H9 (cell line): ENCODE data around the gene SHANK3. TPM values are rescaled to one million over a fixed set of nuclear protein-coding genes. Genes with fewer than 3 reads are reported as not detected.

Experiments
- DNase-seq: peaks from one replicate; pipeline ENCODE4 v3.0.0-alpha.2; 2017
- H2AFZ ChIP-seq: one replicate; pipeline ENCODE4 v1.6.1; 2013; ENCODE audit warnings: mild to moderate bottlenecking, low read length, control low read depth, moderate library complexity
- H2AK5ac ChIP-seq: 2 replicates; pipeline ENCODE4 v1.6.1; 2013; ENCODE audit warnings: low read length, control low read depth, mixed read lengths; ENCODE audit not compliant: insufficient read length
- H2BK120ac ChIP-seq: one replicate; pipeline ENCODE4 v1.6.1; 2013; ENCODE audit warnings: low read depth, mild to moderate bottlenecking, low read length, control low read depth, inconsistent platforms; ENCODE audit not compliant: poor library complexity, severe bottlenecking
- H2BK12ac ChIP-seq: 2 replicates; pipeline ENCODE4 v1.6.1; 2013; ENCODE audit warnings: low read length, control low read depth, mixed read lengths, low read depth; ENCODE audit not compliant: insufficient read length
- H2BK15ac ChIP-seq: 2 replicates; pipeline ENCODE4 v1.6.1; 2013; ENCODE audit warnings: low read depth, low read length, control low read depth
- H2BK20ac ChIP-seq: one replicate; pipeline ENCODE4 v1.6.1; 2013; ENCODE audit warnings: low read depth, mild to moderate bottlenecking, low read length, control low read depth, inconsistent platforms; ENCODE audit not compliant: poor library complexity, severe bottlenecking
- H2BK5ac ChIP-seq: 2 replicates; pipeline ENCODE4 v1.6.1; 2013; ENCODE audit warnings: low read length, control low read depth, mixed read lengths; ENCODE audit not compliant: insufficient read length
- H3K14ac ChIP-seq: 2 replicates; pipeline ENCODE4 v1.6.1; 2013; ENCODE audit warnings: low read length, control low read depth; ENCODE audit not compliant: insufficient read depth
- H3K18ac ChIP-seq: 2 replicates; pipeline ENCODE4 v1.6.1; 2013; ENCODE audit warnings: low read depth, mild to moderate bottlenecking, mixed read lengths, low read length, control low read depth; ENCODE audit not compliant: insufficient read length
- H3K23ac ChIP-seq: 2 replicates; pipeline ENCODE4 v1.6.1; 2013; ENCODE audit warnings: low read length, control low read depth, mixed read lengths, low read depth; ENCODE audit not compliant: insufficient read length
- H3K23me2 ChIP-seq: 2 replicates; pipeline ENCODE4 v1.6.1; 2013; ENCODE audit warnings: low read depth, mild to moderate bottlenecking, mixed read lengths, low read length, control low read depth; ENCODE audit not compliant: insufficient read length, poor library complexity, severe bottlenecking
- H3K27ac ChIP-seq: 2 replicates; pipeline ENCODE4 v1.5.1; 2013; ENCODE audit warnings: low read length, control low read depth, mixed read lengths, low read depth; ENCODE audit not compliant: insufficient read length
- H3K27me3 ChIP-seq: 2 replicates; pipeline ENCODE4 v1.6.1; 2013; ENCODE audit warnings: low read length, control low read depth, inconsistent platforms; ENCODE audit not compliant: insufficient read depth
- H3K4ac ChIP-seq: 2 replicates; pipeline ENCODE4 v1.6.1; 2013; ENCODE audit warnings: low read depth, mild to moderate bottlenecking, control low read depth, inconsistent platforms, low read length, moderate library complexity
- H3K4me1 ChIP-seq: 2 replicates; pipeline ENCODE4 v1.6.1; 2013; ENCODE audit warnings: low read length, control low read depth, inconsistent platforms; ENCODE audit not compliant: insufficient read depth
- H3K4me2 ChIP-seq: 2 replicates; pipeline ENCODE4 v1.6.1; 2013; ENCODE audit warnings: low read length, control low read depth, mixed read lengths; ENCODE audit not compliant: insufficient read length, insufficient read depth
- H3K56ac ChIP-seq: 2 replicates; pipeline ENCODE4 v1.6.1; 2013; ENCODE audit warnings: low read depth, mild to moderate bottlenecking, mixed read lengths, low read length, control low read depth; ENCODE audit not compliant: insufficient read length
- H3K79me1 ChIP-seq: 2 replicates; pipeline ENCODE4 v1.6.1; 2013; ENCODE audit warnings: low read depth, mild to moderate bottlenecking, moderate library complexity, low read length, control low read depth, inconsistent platforms; ENCODE audit not compliant: insufficient read depth, poor library complexity, severe bottlenecking
- H3K79me2 ChIP-seq: 2 replicates; pipeline ENCODE4 v1.6.1; 2013; ENCODE audit warnings: low read length, control low read depth, inconsistent platforms; ENCODE audit not compliant: insufficient read depth
- H3K9ac ChIP-seq: 2 replicates; pipeline ENCODE4 v1.6.1; 2013; ENCODE audit warnings: low read length, control low read depth, mixed read lengths; ENCODE audit not compliant: insufficient read length; ENCODE audit errors: extremely low read depth
- H3K9me3 ChIP-seq: one replicate; pipeline ENCODE4 v1.6.1; 2013; ENCODE audit warnings: low read depth, low read length, inconsistent platforms; ENCODE audit not compliant: control insufficient read depth
- H3T11ph ChIP-seq: one replicate; pipeline ENCODE4 v1.6.1; 2013; ENCODE audit warnings: mild to moderate bottlenecking, low read length, control low read depth, inconsistent platforms
- H4K20me1 ChIP-seq: one replicate; pipeline ENCODE4 v1.6.1; 2013; ENCODE audit not compliant: control insufficient read depth, insufficient read length, insufficient read depth
- H4K5ac ChIP-seq: 2 replicates; pipeline ENCODE4 v1.6.1; 2013; ENCODE audit warnings: low read depth, mild to moderate bottlenecking, mixed read lengths, low read length, control low read depth; ENCODE audit not compliant: insufficient read length
- H4K8ac ChIP-seq: replicated peaks from 2 replicates; pipeline ENCODE4 v1.6.1; 2013; ENCODE audit warnings: low read length, control low read depth, mixed read lengths, low read depth; ENCODE audit not compliant: insufficient read length
- H4K91ac ChIP-seq: 2 replicates; pipeline ENCODE4 v1.6.1; 2013; ENCODE audit warnings: low read depth, mild to moderate bottlenecking, moderate library complexity, mixed read lengths, low read length, control low read depth; ENCODE audit not compliant: insufficient read length
- H3K27ac Mint-ChIP-seq, 3 experiments: 2 replicates in 2 of 3; 3 replicates in 1 of 3; pipeline ENCODE4 v1.8.0; 2020 to 2021; ENCODE audit warnings: mixed read lengths in 3 of 3, mild to moderate bottlenecking in 1 of 3, moderate library complexity in 1 of 3
- H3K27me3 Mint-ChIP-seq: 2 replicates; pipeline ENCODE4 v1.8.0; 2021; ENCODE audit warnings: low read depth, mild to moderate bottlenecking, moderate library complexity, mixed read lengths
- H3K36me3 Mint-ChIP-seq, 3 experiments: 2 replicates in 2 of 3; 3 replicates in 1 of 3; pipeline ENCODE4 v1.8.0; 2020 to 2021; ENCODE audit warnings: low read depth in 3 of 3, mixed read lengths in 3 of 3; ENCODE audit not compliant: insufficient read depth in 1 of 3
- H3K4me1 Mint-ChIP-seq, 2 experiments: 2 replicates each; pipeline ENCODE4 v1.8.0; 2020; ENCODE audit warnings: mixed read lengths in 2 of 2
- H3K4me3 Mint-ChIP-seq, 2 experiments: 2 replicates in 1 of 2; 3 replicates in 1 of 2; pipeline ENCODE4 v1.8.0; 2020 to 2021; ENCODE audit warnings: mild to moderate bottlenecking in 2 of 2, mixed read lengths in 2 of 2, moderate library complexity in 1 of 2
- H3K9me3 Mint-ChIP-seq, 2 experiments: 2 replicates in 1 of 2; 3 replicates in 1 of 2; pipeline ENCODE4 v1.8.0; 2020; ENCODE audit warnings: mild to moderate bottlenecking in 2 of 2, mixed read lengths in 2 of 2, moderate library complexity in 1 of 2
- CTCF ChIP-seq: fragments of 200-600 bp; sonication (generic); conservative IDR thresholded peaks from 3 replicates; pipeline ENCODE4 v1.8.0; 2021; ENCODE audit warnings: antibody characterized with exemption, mild to moderate bottlenecking
- WGBS: extraction: QIAGEN DNeasy Blood & Tissue Kit; methylation state at CpG from one replicate; pipeline ENCODE4 v1.1.7; 2013; ENCODE audit warnings: missing lambda C conversion rate, low lambda C conversion rate, mixed read lengths; ENCODE audit not compliant: insufficient read length; ENCODE audit errors: extremely low coverage; 5-methylcytosine and 5-hydroxymethylcytosine counted together
- total RNA-seq: library from RNA; stranded (reverse); gene quantifications from 2 replicates; pipeline ENCODE4 v1.2.1, GENCODE V29; 2021

SHANK3 gene
- total RNA-seq, 1 experiment from 2014 or later, result 8.7 TPM

DNA sequence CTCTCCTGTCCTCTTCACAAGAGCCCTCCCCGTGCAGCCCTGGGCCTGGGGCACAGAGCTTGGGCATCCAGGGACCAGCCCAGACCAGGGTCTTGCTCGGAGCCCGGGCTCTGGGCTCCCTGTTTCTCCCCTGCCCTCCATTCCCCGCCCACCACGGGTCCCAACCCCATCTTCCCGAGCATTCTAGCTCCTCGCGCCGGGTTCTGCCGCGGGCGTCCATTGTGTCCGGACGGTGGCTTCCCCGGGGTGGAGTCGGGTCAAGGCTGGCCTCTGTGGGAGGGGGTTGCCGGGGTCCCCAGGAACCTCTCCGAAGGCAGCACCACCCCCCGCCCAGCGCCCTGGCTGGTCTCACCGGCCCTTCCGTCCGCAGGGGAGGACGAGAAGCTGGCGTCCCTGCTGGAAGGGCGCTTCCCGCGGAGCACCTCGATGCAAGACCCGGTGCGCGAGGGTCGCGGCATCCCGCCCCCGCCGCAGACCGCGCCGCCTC, 47.2 kb downstream of the SHANK3 start:
- Histone ChIP-seq H3K23ac (no peak overlapping the region), H3T11ph (no peak overlapping the region), H2BK12ac (no peak overlapping the region), H3K79me1 (no peaks in the 10 kb centered on the region), H3K14ac (no peak overlapping the region; the same call in 1 of the 2 replicates), H3K9me3 (no peaks in the 10 kb centered on the region), H3K23me2 (peaks cover 9% of the 10 kb centered on the region), H4K5ac (no peak overlapping the region), H2BK15ac (no peak overlapping the region), H2AK5ac (no peak overlapping the region), H3K9ac (no peak overlapping the region), H2BK20ac (no peak overlapping the region), H3K18ac (no peak overlapping the region), H2BK5ac (no peak overlapping the region), H3K56ac (no peak overlapping the region), H4K20me1 (no peaks in the 10 kb centered on the region), H3K27me3 (peaks cover 40% of the 10 kb centered on the region; the same call in 1 of the 2 replicates), H3K4me2 (no peak overlapping the region), H3K4me1 (no peaks in the 10 kb centered on the region), H2BK120ac (no peak overlapping the region), H2AFZ (no peak overlapping the region), H4K91ac (no peak overlapping the region), H3K4ac (no peak overlapping the region), H3K27ac (no peak overlapping the region), H4K8ac (no peak overlapping the region), H3K79me2 (no peaks in the 10 kb centered on the region)
- WGBS, result no CpG with 5 or more reads among the region's 40 CpGs
- no peak overlapping the region for H3K27ac Mint-ChIP-seq
- peaks cover 0 to 4% of the 10 kb centered on the region in 2 experiments; a peak in 2 of 5 replicates for H3K9me3 Mint-ChIP-seq
- no peak for TF ChIP-seq CTCF
- peaks cover 4 to 13% (median 9%) of the 10 kb centered on the region in 3 experiments; a peak in 6 of 7 replicates for H3K36me3 Mint-ChIP-seq
- peak overlapping the region; percentile 14 to 71; a peak in 3 of 5 replicates for H3K4me3 Mint-ChIP-seq
- no peak for DNase-seq
- peaks cover 75% of the 10 kb centered on the region for H3K27me3 Mint-ChIP-seq
- H3K4me1 Mint-ChIP-seq, result peaks cover 8 to 14% of the 10 kb centered on the region in 2 experiments
